Activated CD4-positive, alpha-beta T cell treated with anti-CD3 and anti-CD28 coated beads, Interleukin-2, amount 50 U/mL, for 24 hours (primary cell): Measurements from ENCODE around the gene KRTAP5-6.
"Not testable (repeated sequence)": the region's sequence is repeated elsewhere in the genome, so short reads cannot be mapped to it uniquely, and the experiment has no call there.

ENCODE experiments used
- DNase-seq, 2 donors: peaks; one replicate each; pipeline ENCODE4 v3.0.0-alpha.2; 2020; ENCODE audit warnings: low read depth in 1 of 2, low spot score in 1 of 2

KRTAP5-6 gene

DNA sequence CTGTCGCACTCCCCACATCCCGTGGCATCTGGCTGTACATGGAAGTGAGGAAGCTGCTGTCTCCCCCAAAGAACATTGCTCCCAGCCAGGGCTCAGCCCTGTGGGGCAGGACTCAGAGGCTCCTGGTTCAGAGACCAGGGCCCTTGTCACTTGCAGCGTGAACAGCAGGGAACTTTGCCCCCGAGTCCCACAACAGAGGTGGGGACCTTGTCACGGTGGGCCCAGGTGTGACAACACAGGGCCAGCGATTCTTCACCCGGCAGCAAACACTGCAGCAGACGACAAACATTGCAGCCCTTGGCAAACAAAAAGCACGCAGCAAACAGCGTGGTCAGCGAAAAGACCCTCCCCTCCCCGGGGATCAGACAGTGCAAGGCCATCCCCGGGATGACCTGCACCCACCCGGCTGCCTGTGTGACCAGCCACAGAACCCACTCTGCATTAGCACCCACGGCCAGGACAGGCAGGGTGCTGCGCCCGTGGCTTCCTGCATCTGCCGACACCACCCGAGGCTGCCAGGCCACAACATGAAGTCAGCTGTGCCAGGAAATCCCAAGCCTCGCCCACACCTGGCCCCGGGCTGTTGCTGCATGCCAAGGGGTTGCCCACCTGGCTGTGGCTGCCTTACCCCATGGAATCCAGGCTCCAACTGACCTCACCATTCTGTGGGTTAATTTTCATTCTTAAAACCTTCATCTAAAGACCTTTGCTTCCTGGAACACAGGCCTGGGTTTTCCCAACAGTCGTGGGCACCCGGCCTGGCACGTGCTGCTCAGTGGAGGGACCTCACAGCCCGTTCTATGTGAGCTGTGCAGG, 35.3 kb upstream of the KRTAP5-6 start:
- DNase-seq = not testable (repeated sequence)

DNA sequence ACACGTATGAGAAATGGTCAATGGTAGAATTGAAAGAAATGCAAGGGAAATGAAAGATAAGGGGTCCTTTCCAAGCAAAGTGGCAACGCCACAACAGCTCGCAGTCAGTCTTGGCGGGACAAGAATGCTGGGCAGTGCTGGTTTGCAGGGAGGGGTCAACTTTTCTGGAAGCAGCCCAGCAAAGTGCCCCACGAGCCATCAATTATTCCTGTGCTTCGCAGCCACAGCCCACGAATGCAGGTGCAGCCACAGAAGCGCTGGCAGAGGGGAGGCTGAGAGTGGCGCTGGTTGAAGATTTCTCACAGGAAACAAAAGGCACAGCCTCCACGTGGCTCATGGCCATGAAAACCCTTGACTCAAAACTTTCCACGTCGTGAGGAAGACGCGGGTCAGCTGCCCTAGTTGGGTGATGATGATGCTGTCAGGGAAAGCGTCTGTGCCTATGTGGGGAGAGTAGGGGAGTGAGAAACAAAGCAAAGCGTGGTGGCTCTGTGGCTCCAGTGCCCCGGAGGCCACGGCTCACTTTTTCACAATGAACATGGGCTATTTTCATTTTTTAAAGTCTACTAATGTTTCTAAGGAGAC, 34.2 kb upstream of the KRTAP5-6 start:
- not testable (repeated sequence) for DNase-seq

GRCh38 chr11:1665313-1665712, 31.7 kb upstream of the KRTAP5-6 start:
- no peak for DNase-seq

DNA sequence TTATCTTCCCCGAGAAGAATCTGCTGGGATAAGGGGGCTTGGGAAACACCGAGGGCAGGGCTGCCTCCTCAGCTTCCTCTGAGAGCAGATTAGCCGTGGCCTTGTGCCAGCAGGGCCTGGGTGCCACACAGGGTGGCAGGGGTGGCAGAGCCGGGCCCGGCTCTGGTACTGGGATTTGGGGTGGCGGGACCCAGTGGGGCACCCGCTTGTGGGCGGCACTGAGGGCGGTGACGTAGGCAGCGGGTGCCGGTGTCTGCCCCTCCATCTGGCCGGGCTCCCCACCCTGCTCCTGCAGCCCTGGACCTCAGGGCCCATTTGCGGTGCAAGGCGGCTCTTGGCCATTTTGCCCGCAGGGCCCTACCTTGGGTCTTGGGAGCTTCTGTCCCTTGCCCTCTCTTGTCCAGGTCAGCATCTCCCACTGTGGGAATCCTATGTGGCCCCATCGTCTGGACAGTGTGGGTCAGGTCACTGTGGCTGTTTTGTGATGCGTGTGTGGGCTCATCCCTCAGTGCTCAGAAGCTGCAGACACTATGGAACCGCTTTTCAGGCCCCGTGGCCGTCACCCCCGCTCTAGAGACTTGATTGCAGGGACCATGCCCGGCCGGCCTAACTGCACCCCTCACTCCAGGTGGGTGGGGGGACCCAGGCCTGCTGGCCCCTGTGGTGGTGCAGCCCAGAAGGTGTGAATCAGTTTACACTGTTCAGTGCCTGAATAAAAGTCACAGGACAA, 29.7 kb upstream of the KRTAP5-6 start:
- DNase-seq = no peak

DNA sequence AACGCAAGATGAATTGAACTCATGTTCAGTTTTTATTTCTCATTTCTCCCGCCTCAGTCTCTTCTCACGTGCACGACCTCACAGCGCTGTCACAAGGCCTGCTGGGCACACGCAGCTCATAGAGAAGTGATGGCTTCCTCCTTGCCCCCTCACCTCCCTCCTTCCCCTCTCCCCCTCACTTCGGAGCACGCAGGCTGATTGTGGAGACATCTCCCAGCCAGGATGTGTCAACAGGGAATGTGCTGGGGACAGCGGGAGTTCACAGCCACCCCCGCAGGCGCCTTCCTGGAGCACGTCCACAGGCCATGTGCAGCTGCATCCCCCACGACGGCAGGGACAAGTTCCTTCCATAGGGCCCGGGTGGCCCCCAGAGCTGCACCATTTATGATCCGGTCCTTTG, 29.1 kb upstream of the KRTAP5-6 start:
- DNase-seq = no peak

GRCh38 chr11:1668911-1669473, 28.0 kb upstream of the KRTAP5-6 start:
- no peak for DNase-seq

- DNase-seq = no peak
Measured at GRCh38 chr11:1669546-1670218, 27.3 kb upstream of the KRTAP5-6 start.

DNA sequence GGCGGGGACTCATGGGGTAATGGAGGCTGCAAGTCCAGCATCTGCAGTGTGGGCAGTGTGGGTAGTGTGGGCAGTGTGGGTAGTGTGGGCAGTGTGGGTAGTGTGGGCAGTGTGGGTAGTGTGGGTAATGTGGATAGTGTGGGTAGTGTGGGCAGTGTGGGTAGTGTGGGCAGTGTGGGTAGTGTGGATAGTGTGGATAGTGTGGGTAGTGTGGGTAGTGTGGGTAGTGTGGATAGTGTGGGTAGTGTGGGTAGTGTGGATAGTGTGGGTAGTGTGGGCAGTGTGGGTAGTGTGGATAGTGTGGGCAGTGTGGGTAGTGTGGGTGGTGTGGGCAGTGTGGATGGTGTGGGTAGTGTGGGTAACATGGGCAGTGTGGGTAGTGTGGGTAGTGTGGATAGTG, 26.5 kb upstream of the KRTAP5-6 start:
- DNase-seq = not testable (repeated sequence)

DNA sequence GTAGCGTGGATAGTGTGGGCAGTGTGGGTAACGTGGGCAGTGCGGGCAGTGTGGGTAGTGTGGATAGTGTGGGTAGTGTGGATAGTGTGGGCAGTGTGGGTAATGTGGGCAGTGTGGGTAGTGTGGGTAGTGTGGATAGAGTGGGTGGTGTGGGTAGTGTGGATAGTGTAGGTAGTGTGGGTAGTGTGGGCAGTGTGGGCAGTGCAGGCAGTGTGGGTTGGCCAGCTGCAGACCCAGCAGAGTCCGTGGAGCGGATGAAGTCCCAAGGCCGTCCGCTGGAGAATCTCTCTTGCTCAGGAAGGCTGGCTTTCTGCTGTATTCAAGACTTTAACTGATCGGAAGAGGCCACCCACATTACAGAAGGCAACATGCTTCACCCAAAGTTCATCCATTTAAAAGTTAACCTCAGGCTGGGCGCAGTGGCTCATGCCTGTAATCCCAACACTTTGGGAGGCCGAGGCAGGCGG, 26.1 kb upstream of the KRTAP5-6 start:
- no peak for DNase-seq

GRCh38 chr11:1671658-1672057, 25.3 kb upstream of the KRTAP5-6 start:
- no peak for DNase-seq

DNA sequence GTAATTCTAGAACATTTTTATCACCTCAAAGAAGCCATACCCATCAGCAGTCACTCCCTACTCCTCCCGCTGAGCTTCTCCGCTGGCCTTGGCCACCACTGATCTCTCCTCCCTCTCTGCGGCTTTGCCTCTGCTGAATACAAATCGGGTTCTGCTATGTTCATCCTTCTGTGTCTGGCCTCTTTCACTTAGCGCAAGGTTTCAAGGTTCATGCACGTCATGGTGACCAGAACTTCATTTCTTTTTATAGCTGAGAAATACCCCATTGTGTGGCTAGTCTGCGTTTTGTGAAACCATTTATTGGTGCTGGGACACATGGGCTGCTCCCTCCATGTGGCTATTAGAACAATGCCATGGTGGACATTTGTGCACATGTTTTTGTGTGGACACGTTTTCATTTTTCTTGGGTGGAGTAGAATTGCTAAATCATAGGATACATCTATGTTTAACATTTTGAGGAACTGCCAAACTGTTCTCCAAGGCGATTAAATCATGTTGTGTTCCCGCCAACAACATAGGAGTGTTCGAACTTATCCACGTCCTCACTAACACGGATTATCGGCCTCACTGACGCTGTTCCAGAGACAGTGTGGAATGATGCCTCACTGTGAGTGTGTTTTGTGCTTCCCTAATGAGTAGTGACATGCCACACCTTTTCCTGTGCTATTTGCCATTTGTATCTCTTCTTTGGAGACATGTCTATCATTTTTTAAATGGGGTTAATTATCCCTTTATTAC, 24.2 kb upstream of the KRTAP5-6 start:
- DNase-seq = no peak

- DNase-seq = no peak
Measured at GRCh38 chr11:1673446-1674172, 23.4 kb upstream of the KRTAP5-6 start.

DNA sequence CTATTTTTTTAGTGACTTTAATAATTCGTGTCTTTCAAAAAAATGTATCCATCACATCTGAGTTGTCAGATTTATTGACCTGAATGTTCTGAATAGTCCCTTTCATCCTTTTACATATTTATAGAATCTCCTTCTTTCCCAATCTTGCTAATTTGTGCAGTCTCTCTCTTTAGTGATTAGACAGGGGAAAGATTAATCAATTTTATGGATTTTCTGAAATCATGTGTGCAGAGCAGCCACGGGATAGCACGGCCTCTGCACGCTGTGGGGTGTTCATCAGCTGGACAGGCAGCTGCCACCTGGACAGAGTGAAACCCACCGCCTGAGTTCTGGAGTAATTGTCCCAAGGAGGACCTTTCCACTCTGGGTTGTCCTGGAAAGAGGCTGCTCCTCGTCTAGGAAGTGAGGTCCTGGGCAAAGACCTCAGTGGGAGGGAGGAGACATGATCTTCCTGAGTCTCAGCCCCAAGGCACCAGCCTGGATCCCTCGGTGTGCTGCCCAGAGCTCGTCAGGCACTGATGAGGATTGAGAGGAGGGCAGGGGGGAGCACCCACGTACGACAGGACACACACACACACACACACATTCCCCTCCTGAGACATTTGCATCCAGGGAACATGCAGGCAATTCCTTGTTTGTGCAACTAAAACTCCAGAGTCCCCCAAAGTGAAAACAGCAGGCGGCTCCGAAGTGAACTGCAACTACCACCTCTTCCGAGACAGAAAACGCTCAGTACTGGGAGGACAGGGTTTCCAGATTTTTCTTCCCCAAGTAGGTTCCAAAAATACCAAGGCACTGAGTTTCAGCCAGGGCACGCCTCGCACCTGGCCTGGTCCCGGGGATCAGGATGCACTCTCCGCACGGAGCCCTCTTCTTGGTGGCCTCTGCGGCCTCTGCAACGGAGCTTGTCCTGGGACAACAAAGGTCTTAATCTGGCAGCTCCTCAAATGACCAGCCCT, 22.5 kb upstream of the KRTAP5-6 start:
- DNase-seq = no peak

DNA sequence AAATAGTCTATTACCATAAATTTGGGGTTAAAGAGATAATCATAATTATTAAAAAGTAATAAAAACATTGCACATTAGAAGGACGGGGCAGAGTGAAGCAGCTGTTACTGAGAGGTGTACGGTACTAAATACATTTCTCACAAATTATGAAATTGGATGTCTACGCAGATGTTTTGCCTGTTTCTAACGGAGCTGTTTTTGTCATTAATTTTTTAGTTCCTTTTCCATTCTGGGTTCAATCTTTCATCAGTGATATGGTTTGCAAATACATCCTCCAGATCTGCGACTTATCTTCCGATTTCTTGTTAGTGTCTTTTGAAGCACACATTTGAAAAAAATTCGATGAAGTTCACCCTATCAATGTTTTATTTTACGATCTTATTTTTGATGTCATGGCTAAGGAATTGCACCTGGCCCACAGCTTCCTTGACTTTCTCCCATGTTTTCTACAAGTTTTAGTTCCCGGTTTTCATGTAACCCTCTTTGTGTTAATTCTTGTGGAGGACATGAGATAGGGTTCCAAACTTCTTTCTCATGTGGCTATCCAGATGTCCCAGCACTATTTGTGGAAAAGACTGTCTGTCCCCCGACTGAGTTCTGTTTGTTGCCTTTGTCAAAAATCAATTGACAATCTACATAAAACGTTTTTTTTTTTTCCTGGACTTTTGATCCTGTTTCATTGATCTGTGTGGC, 21.3 kb upstream of the KRTAP5-6 start:
- no peak for DNase-seq

GRCh38 chr11:1676229-1676740, 20.7 kb upstream of the KRTAP5-6 start:
- DNase-seq = no peak

- no peak for DNase-seq
Measured at GRCh38 chr11:1679881-1680280, 17.1 kb upstream of the KRTAP5-6 start.

DNA sequence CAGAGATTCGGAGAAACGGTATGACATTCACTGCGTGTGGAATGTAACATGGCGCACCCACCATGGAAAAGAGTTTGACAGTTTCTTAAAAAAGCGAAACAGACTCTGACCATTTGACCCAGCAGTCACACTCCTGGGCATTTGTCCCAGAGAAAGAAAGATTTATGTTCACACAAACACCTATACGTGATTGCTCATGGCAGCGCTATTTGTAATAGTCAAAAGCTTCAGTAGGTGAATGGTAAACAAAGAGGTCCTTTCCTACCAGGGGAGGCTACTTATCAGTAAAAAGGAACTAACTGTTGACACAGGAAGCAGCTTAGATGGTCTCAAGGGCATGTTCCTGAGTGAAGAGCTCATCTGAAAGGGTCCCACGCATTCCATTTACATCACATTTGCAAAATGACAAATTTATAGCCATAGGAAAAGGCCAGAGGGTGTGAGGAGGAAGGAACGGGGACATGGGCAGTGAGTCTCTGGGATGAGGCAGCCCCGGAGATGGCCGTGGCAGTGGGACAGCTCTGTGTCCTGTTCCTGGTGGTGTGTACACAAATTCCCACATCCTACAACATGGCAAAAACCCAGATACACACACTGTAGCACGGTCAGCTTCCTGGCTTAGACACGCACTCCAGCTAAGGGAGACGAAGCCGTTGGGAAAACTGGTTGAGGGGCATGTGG, 14.6 kb upstream of the KRTAP5-6 start:
- DNase-seq = no peak
